Measurements from ENCODE around the gene PSMD5. TPM values are rescaled to one million over a fixed set of nuclear protein-coding genes. Genes with fewer than 3 reads are reported as not detected.

Gene PSMD5
- total and polyA plus RNA-seq, 3 donors from 2014 or later = 26.4 to 45.0 (median 39.0) TPM

- peak within 1 kb of the TSS; percentile 76 to 88 for H3K27ac ChIP-seq
- 1% methylated on average over 7 to 57 of the region's 72 CpGs for WGBS, 2 donors
- H3K4me3 ChIP-seq = peak within 1 kb of the TSS; percentile 96 to 98
- H3K9me3 ChIP-seq = no peaks in the 10 kb centered on the region
- TF ChIP-seq CTCF (IDR thresholded peaks at IDR 0.05) (peak in 2 of 3 experiments; percentile 29 to 35), POLR2A (IDR thresholded peaks at IDR 0.05) (peak; percentile 73)
- no peaks in the 10 kb centered on the region for H3K27me3 ChIP-seq
- DNase-seq = peak; percentile 94
- H3K36me3 ChIP-seq (ENCODE audit: low read depth, missing control alignments) = no peaks in the 10 kb centered on the region
- intact Hi-C loops (cut with DNase I; ENCODE audit: low total_unique reads) = loop anchor here (10.0 kb wide), 1 partner anchor 62 kb away; no protein-coding TSS in a partner anchor
- peaks cover 11% of the 10 kb centered on the region for H3K4me1 ChIP-seq
Measured at GRCh38 chr9:120792898-120793765, 49.6 kb downstream of the PSMD5 start, which contains the start of gene FBXW2. Gene FBXW2 (minus strand): TSS chr9:120793416. CDS start chr9:120788258, 5,158 bp downstream.

- Histone ChIP-seq H3K4me1 (peaks cover 11% of the 10 kb centered on the region), H3K27me3 (no peaks in the 10 kb centered on the region), H3K27ac (no peak overlapping the region), H3K9me3 (no peaks in the 10 kb centered on the region), H3K4me3 (no peak overlapping the region), H3K36me3 (ENCODE audit: low read depth, missing control alignments) (no peaks in the 10 kb centered on the region)
- TF ChIP-seq POLR2A (IDR thresholded peaks at IDR 0.05) (no peak), CTCF (IDR thresholded peaks at IDR 0.05) (no peak)
- intact Hi-C loops (cut with DNase I; ENCODE audit: low total_unique reads) = loop anchor here (10.0 kb wide), 1 partner anchor 64 kb away; no protein-coding TSS in a partner anchor
- DNase-seq = no peak
- 56 to 67% methylated on average over 3 of the region's 3 CpGs for WGBS, 2 donors
Measured at GRCh38 chr9:120791161-120791560, 51.6 kb downstream of the PSMD5 start.

- intact Hi-C loops (cut with DNase I; ENCODE audit: low total_unique reads) = no loop called here
- no peak overlapping the region for H3K27ac ChIP-seq
- DNase-seq = no peak
- WGBS, 2 donors = 64 to 67% methylated on average over 4 of the region's 4 CpGs
- no peak overlapping the region for H3K4me3 ChIP-seq
- no peak for TF ChIP-seq POLR2A (IDR thresholded peaks at IDR 0.05)
- no peak for TF ChIP-seq CTCF (IDR thresholded peaks at IDR 0.05)
- H3K9me3 ChIP-seq = no peaks in the 10 kb centered on the region
- H3K36me3 ChIP-seq (ENCODE audit: low read depth, missing control alignments) = no peaks in the 10 kb centered on the region
- H3K27me3 ChIP-seq = no peaks in the 10 kb centered on the region
- H3K4me1 ChIP-seq = peaks cover 8% of the 10 kb centered on the region
Measured at GRCh38 chr9:120787933-120788332, 54.8 kb downstream of the PSMD5 start.

GRCh38 chr9:120783602-120784047 lies 59.1 kb downstream of the PSMD5 start:
- DNase-seq = no peak
- Histone ChIP-seq H3K27me3 (no peaks in the 10 kb centered on the region), H3K4me1 (no peaks in the 10 kb centered on the region), H3K27ac (no peak overlapping the region), H3K9me3 (no peaks in the 10 kb centered on the region), H3K36me3 (ENCODE audit: low read depth, missing control alignments) (no peaks in the 10 kb centered on the region), H3K4me3 (no peak overlapping the region)
- intact Hi-C loops (cut with DNase I; ENCODE audit: low total_unique reads) = no loop called here
- TF ChIP-seq CTCF (IDR thresholded peaks at IDR 0.05) (no peak), POLR2A (IDR thresholded peaks at IDR 0.05) (no peak)
- WGBS, 2 donors = 60 to 84% methylated on average over 2 of the region's 2 CpGs

Measured in testis (tissue), 3 donors.